GM18870 (cell line): ENCODE data around the gene RPL36.
A peak's percentile ranks its signal among the peaks of the same experiment; 100 is the strongest.

ENCODE experiments used
- ATAC-seq: cut with Tn5 transposase; IDR thresholded peaks from one replicate; pipeline ENCODE4 v1.9.1; 2021; ENCODE audit warnings: moderate library complexity; ENCODE audit not compliant: unreplicated experiment

The RPL36 gene

DNA sequence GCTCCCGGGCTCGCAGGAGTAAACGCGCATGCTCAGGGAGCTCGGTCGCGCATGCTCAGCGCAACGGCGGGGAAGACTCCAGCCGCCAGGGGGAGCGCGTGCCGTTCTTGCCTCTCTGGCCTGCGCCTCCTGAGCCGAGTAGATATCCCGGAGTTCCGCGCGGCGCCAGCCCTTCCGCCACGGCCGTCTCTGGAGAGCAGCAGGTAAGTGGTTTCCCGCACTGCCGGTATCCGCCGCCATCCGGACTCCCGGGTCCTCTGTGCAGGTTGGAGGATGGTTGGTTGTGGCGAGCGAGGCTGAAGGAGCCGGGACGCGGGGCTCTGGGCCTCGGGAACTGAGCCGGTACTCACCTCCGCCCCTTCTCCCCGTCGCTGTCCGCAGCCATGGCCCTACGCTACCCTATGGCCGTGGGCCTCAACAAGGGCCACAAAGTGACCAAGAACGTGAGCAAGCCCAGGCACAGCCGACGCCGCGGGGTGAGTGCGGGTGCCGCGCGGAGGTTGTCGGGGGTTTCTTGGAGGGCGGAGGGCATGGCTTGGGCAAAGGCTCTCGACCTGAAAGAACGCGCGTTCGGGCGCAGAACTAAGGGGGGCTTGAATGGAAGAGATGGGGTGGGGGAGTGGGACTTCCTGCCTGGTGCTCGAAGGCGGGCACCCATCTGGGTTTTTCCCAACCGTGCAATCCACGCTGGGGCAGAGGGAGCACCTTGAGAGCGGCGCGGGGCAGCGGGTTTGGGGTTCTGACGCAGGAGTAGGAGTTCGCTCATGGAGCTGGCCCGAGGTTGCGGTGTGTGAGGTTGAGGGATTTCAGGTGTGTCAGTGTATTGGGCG, at the start of gene RPL36:
TSS of gene RPL36 (plus strand) at position 171 of the 830 bp plus-strand sequence. CDS start at position 384, 213 bp downstream.
- ATAC-seq, result peak; percentile 41

DNA sequence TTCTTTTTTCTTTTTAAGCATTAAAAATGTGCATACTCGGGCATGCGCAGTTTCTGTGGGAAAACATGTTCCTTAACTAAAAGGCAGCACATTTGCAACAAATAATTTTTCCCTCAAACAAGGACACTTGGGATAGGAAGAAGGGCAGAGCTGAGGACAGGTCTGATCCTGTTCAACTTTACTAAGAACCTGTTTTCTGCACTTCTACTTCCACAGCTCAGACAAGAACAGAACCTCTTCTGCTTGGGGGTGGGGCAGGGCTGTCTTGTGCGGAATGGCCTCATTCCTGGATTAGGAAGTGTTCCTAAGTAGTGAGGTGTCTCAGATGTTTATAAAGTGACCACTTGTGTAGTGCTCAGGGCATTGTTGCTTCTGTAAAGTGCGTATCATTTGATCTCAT, 48.9 kb upstream of the RPL36 start:
- no peak for ATAC-seq

DNA sequence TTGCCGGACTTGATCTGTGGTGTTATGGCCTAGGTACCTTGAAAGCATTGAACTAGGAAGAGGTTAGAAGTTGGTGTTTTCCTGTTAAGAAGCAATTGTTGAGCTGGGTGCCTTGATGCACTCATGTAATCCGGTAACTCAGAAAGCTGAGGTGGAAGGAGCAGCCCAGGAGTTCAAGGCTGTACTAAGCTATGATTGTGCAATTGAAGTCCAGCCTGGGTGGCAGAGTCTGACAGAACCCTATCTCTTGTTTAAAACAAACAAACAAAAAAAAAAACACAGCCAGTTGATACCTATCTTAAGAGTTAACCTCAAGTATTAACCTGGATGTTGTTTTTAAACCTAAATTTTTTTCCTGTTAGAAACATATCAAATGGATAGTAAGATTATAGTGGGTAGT, 47.9 kb upstream of the RPL36 start:
- no peak for ATAC-seq

DNA sequence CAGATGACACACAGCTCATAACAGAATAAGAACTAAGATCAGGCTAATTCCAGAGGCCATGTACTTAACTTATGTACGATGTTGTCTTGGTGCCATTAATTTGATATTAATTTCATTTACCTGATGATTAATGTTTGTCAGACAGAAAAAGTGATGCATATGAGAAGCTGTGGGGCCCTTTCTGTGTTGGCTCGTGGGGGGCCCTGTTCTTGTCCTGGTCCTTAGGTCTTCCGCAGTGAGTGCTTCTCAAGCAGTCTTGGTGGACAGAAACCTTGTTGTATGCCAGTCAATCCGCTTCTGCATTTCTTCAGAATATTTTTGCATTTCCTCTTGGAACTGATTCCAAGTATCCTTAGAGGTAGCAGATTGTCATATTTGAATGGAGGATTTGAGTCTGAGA, 47.0 kb upstream of the RPL36 start:
- ATAC-seq, result no peak

DNA sequence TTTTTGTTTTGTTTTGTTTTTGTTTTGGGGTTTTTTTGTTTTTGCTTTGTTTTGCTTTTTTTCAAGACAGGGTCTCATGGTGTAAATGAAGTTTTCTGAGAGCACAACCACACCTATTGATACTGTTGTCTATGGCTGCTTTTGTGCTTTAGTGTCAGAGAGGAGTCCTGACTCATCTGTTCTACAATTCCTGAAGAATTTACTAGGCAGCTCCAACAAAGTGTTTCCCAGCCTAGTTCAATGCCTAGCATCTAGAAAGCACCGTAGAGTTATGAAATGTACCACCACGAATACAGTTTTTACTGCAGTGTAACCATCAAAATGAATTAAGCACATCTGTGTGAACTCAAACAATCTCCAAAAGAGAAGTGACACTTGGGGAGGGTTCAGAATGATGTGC, 46.1 kb upstream of the RPL36 start:
- no peak for ATAC-seq

DNA sequence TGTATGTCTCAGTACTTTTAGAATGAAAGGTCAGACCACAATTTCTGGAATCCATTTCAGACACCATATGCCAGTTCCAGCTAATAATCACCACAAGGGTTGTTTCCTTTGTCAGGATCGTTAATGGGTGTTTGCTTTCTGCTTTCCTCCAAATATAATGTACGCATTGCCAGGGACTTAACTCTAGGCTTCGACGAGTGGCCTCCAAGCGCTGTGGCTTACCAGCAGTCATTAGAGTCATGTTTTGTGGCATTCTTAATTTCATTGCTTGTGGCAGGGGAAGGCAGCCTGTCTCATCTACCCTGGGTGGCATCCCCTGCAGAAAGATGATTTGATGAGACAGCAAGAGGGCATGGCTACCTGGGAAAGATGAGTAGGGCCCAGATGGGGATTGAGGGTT, 44.7 kb upstream of the RPL36 start:
- ATAC-seq, result no peak

DNA sequence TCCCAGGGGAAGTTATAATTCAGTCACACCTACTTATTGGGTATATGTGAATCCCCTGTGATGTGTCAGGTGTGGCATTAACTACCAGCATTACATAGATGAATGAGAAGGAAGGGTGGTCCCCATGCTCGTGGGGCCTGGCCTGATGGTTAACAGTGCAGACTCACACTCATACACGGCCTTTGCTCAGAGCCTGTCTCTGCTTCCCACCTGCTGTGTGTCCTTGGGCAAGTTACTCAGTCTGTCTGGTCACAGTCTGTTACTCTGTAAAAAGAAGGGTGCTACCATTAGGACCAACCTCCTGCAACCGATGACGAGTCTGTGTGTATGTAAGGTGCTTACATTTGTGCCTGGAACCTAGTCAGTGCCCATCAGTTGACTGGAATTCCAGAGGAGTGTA, 43.4 kb upstream of the RPL36 start:
- no peak for ATAC-seq

DNA sequence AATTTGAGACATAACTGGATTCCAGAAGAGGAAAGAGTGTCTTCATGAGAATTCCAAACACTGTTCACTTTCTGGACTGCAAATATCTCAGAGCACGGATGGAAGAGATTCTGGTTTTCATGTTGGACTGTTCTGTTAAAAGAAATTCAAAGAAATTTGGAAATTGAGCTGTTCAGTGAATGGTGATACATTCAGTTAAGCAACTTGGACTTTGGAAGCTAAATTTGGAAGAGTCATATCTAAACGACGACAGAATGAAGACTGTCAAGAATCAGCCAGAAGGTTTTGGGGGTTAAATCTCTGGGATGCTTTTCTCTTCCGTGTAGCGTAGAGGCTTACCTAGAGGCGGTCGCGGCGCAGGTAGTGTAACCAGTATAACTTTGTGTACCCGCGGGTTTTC, 41.6 kb upstream of the RPL36 start:
- no peak for ATAC-seq

DNA sequence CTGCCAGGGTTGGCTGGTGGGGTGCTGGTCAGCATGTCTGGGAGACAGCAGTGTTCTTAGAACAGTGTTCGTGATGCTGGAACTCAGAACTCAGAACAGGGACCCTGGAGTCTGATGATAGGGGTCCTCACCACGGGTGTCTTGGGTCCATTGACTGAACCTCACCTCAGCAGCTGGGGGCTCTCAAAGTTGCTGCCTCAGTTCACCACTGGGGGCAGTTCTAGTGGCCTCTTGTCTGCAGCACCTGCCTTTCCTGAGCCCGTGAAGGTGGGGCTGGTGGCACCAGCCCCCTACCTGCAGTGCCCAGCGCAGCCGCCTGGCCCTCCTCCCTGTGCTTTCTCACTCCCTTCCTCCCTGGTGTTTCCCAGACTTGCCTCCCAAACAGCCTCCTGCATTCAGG, 38.7 kb upstream of the RPL36 start:
- no peak for ATAC-seq

DNA sequence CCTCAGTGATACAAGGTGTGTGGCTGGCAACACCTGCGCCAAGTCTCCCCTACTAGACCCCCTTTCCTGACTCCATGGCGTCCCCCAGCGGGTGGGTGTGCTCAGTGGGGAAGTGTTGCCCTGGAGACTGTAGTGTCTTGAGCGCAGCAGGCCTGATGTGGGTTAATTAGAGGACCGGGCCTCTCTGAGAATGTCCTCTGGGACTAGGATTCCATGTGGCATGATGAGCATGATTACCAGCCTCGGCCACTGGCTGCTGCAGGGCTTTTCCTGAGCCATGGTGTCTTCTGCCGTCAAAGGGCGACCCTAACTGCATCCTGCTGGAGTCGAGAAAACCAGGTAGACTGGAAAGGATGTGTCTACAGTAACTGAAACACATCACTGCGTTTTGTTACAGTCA, 37.8 kb upstream of the RPL36 start:
- no peak for ATAC-seq

DNA sequence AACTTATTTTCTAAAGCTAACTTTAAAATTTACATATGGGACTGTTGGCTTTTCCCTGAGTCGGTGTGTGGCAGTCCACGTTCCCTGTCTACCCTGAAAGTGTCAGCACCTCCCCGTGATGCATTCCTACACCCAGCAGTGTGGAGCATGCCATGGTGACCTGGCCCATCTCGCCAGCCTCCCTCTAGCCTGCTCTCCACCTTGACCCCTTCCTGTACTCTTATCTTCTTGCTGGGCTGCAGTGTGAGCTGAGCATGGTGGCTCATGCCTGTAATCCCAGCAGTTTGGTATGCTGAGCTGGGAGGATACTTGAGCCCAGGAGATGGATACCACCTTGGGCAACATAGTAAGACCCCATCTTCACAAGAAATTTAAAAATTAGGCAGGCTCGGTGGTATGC, 35.2 kb upstream of the RPL36 start:
- ATAC-seq, result no peak

DNA sequence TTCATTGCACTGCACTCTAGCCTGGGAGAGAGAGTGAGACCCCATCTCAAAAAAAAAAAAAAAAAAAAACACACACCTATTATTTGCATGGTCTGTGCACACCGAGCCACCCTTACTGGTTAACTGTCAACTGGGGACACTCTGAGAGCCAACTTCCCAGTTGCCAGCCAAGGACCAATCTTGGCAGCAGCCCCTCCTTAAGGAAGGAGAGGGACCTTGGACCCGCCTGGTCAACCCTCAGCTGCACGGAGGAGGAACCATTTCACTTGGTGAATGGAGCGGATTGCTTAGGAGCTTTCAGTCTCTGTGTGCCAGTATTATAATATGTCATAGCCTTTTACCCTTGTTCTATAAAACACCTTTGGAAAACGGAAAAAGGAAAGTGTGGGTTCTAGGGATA, 34.7 kb upstream of the RPL36 start:
- no peak for ATAC-seq

DNA sequence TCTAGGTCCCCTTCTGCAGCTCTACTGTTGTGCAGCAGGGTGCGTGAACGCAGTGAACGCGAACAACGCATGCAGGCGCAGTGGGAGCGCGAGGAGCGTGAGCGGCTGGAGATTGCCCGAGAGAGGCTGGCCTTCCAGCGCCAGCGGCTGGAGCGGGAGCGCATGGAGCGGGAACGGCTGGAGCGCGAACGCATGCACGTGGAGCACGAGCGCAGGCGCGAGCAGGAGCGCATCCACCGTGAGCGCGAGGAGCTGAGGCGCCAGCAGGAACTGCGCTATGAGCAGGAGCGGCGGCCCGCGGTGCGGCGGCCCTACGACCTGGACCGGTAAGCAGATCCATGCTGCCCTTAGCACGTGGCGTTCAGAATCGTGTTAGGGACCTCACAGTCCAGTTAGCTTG, 28.6 kb upstream of the RPL36 start:
- no peak for ATAC-seq

DNA sequence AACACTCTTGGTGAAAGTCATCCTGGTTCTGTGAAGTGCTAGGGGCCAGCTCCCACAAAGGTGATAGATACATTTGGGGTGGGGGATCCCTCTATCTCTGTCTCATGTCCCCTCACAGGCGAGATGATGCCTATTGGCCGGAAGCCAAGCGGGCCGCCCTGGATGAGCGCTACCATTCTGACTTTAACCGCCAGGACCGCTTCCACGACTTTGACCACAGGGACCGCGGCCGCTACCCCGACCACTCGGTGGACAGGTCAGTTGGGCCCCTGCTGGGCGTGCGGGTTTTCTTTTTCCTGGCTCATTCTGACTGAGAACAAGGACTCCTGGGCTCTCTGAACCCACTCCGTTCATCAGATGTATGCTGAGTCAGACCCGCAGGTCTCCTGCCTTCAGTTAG, 26.2 kb upstream of the RPL36 start:
- no peak for ATAC-seq

DNA sequence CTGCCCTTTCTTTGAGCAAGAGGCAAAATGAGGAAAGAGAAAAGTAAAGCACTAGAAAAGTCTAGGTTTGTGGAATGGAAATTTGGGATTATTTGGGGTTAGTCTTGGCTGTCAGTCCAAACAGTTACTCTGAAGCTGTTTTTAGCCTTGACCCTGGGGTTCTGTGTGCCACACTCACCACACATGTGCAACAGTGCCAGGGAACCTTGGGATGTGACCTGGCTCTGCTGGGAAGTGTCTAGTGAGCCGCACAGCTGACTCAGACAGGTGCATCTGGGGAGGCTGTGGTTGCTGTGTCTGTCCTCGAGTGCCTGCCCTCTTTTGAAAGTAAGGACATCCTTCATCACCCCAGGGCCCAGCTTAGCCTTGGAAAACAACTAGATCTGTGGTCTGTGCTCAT, 25.6 kb upstream of the RPL36 start:
- no peak for ATAC-seq

DNA sequence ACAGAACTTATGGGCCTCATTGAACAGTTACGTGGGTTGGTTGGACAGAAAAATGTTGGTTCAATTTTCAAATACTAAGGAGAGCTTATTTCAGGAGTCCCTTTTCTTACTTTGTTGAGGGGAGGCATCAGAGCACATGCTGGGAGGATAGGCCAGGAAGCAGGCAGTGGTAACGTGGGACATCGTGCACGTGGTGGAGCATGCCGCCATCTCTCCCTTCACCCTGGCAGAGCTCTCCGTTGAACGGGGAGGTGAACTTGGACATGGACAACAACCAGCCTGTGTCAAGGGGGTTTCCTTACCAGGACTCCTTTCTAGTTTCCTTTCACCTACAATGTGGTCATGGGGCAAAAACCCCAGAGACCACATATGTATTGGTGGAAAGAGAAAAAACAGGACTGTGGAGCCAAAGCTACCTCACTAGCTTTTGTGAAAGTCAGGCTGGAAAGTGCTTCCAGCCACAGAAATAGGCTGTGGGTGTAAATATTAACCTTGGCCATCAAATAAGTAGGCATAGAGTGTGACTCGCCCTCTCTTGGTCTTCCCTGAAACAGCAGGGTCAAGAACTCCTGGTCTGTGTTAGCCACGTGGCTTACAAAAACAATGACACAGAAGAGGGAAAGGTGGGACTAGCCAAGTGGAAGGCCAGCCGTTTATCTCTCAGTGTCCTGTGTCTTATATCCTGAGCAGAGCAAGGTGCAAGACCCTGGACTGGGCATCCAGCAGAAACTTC, 24.1 kb upstream of the RPL36 start:
- ATAC-seq, result no peak

DNA sequence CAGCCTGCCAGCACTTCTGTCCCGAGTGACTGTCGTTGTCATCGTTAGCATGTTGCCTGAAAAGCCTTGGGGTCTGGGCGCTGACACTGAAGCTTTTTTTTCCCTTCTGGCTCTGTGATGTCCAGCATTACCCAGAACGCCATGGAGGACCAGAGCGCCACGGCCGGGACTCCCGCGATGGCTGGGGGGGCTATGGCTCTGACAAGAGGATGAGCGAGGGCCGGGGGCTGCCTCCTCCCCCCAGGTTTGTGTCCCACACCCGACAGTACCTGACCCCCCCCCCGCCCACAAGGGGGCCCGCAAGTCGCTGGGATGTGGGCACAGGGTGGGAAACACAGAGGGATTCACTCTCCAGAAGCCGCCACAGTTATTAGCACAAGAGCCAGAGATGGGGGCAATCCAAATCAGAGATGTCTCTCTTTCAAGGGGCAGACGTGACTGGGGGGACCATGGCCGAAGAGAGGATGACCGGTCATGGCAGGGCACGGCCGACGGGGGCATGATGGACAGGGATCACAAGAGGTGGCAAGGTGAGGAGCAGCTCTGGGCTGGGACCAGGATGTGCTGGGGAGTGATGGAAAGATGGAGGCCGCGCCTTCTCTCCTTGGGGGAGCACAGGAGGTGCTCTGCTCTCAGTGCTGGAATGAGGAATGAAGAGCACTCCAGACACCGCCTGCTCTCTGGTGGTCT, 23.0 kb upstream of the RPL36 start:
- ATAC-seq, result no peak

DNA sequence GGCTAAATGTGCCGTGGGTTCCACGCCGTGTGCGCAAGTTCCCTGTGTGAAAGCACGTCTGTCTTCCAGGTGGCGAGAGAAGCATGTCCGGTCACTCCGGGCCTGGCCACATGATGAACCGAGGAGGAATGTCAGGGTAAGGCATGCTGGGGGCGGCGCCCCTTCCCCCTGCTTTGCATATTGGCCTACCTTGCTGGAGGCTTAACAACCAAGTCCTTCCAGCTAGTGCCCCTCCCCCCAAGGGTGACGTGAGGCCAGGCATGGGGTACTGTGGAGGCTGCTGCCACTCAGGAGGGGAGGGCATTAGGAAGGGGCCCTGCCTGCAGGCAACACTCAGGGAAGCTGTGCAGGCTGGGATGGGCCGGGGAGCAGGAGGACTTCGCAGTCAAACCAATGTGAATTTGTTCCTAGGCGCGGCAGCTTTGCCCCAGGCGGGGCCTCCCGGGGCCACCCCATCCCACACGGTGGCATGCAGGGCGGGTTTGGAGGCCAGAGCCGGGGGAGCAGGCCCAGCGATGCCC, 22.3 kb upstream of the RPL36 start:
- no peak for ATAC-seq

DNA sequence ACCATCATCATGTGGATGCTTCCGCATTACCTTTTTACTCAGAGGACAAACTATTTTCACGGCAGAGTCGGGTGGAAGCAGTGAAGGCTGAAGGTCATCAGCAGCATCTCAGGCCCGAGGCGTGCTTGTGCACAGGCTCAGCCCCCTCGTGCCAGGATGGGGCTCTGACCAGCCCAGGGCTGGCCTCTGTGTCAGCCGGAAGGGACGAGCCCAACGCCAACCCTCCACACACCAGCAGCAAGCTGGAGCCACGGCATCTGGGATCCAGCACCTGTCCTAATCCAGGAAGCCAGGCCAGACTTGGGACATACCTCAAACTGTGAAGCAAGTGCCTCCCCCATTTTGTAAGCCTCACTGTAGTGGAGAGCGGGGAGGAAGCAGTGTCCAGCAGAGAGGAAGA, 20.9 kb upstream of the RPL36 start:
- no peak for ATAC-seq

DNA sequence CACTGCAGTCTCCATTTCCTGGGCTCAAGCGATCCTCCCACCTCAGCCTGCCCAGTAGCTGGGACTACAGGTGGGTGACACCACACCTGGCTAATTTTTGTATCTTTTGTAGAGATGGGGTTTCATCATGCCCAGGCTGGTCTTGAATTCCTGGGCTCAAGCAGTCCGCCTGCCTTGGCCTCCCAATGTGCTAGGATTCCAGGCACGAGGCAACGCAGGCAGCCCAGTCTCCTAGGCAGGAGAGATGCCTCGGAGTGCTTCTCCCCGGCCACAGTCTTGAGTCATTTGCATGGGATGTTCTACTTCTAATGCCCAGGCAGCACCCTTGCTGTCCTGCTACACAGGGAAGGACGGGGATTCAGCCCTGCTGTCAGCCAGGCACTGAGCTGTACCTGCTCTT, 18.5 kb upstream of the RPL36 start:
- no peak for ATAC-seq

DNA sequence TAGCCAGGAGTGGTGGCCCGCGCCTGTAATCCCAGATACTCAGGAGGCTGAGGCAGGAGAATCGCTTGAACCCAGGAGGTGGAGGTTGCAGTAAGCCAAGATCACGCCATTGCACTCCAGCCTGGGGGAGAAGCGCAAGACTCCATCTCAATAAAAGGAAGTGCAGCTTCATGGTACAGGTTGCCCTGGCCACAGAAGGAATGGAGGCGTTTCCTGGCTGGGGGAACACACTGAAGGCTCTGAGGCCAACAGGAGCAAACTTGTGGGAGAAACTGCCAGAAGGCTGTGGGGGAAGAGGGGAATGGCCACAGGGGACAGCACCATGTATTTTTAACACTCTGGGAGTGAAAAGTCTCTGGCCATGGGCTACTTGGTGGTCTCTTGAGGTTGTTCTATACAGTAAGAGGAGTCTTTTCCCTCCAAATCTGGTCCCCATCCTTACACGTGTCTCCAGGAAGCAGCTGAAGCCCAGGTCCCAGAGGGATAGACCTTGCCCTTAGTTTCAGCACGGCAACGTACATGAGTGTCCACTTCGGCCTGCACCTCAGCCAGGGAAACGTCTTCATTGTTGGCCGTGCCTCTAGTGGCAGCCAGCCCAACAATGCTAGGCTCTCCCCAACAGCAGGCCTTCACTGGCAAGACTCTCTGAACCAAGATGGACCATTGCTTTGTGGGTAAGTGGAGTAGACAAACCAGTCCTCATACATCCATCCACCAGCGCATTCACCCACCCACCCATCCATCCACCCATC, 17.2 kb upstream of the RPL36 start:
- ATAC-seq, result no peak
